NCI-H2081 (cell line): ENCODE results near the gene ZCCHC7.

ENCODE experiments used
- DNase-seq, 2 experiments: peaks; one replicate each; lab custom pipeline; 2025; lab: John Stamatoyannopoulos, UW

Gene ZCCHC7

GRCh38 chr9:37405350-37405749 is 285.0 kb downstream of the ZCCHC7 start:
- DNase-seq: no peak

DNA sequence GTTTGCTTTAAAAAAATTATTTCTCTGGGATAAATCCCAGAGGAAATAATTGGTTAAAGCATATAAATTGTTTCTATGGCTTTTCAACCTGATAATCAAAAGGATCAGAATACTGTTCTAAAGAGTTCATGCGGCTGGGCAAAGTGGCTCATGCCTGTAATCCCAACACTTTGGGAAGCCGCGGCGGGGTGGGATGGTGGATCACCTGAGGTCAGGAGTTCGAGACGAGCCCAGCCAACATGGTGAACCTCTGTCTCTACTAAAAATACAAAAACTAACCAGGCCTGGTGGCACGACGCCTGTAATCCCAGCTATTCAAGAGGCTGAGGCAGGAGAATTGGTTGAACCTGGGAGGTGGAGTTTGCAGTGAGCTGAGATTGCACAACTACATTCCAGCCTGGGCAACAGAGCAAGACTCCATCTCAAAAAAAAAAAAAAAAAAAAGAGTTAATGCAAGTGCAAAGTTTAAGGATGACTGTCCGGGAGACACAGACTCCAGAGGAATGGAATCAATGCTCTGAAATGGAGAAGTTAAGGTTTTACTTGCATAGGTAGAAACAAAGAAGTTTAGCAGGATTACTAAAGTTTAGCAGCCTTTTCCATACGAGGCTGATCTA is 285.5 kb downstream of the ZCCHC7 start:
- no peak for DNase-seq

DNA sequence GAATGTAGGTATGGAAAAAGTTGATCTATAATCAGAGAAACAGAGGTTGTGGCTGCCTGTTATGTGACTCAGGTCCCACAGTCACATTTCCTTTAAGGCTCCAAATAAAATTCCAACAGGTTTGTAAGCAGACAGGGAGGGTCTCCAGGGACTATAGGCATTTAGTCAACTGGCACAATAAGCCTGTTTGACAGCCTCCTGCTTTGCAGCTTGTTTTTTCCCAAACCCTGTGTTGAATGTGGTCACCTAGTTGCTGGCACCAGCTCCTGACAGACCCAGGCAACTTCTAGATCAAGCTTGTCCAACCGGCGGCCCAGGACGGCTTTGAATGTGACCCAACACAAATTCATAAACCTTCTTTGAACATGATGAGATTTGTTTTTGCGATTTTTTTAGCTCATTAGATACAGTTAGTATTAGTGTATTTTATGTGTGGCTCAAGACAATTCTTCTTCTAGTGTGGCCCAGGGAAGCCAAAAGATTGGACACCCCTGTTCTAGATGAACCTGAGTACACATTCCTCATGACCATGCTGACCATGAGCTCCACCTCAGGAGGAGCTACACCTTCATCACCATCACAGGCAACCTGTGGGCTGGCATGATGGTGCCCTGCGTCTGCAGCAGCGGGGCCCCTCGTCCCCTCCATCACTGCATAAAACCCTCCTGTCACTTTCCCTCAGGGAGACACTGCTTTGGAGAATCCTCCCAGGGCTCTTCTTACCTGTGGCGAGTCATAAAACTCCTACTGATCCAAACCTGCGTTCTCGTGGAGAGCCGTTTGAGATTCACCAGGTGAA is 286.4 kb downstream of the ZCCHC7 start:
- DNase-seq: no peak

GRCh38 chr9:37407468-37407867 is 287.1 kb downstream of the ZCCHC7 start:
- no peak for DNase-seq
